ENCODE measurements around the gene SLC2A11.

The SLC2A11 gene

GRCh38 chr22:23908587-23909205, 51.0 kb downstream of the SLC2A11 start:
- Histone ChIP-seq H3K4me3 (ENCODE audit: low read depth in 1 of 2, low read length in 1 of 2) (no peak overlapping the region), H3K4me1 (ENCODE audit: control insufficient read depth in 1 of 2, insufficient read depth in 1 of 2, low read depth in 1 of 2, low read length in 1 of 2) (peaks cover 8 to 11% of the 10 kb centered on the region in 2 experiments), H3K27me3 (no peaks in the 10 kb centered on the region), H3K27ac (no peak overlapping the region), H3K36me3 (no peaks in the 10 kb centered on the region), H3K9me3 (no peaks in the 10 kb centered on the region)
- no peak for TF ChIP-seq CTCF (IDR thresholded peaks at IDR 0.05)

GRCh38 chr22:23909296-23909898, 51.7 kb downstream of the SLC2A11 start:
- Histone ChIP-seq H3K4me1 (ENCODE audit: control insufficient read depth in 1 of 2, insufficient read depth in 1 of 2, low read depth in 1 of 2, low read length in 1 of 2) (peaks cover 13 to 16% of the 10 kb centered on the region in 2 experiments), H3K36me3 (no peaks in the 10 kb centered on the region), H3K9me3 (no peaks in the 10 kb centered on the region), H3K27ac (no peak overlapping the region), H3K4me3 (ENCODE audit: low read depth in 1 of 2, low read length in 1 of 2) (no peak overlapping the region), H3K27me3 (no peaks in the 10 kb centered on the region)
- TF ChIP-seq CTCF (IDR thresholded peaks at IDR 0.05) = no peak

GRCh38 chr22:23910496-23911190, 53.0 kb downstream of the SLC2A11 start:
- Histone ChIP-seq H3K27ac (no peak overlapping the region), H3K36me3 (no peaks in the 10 kb centered on the region), H3K27me3 (no peaks in the 10 kb centered on the region), H3K4me3 (ENCODE audit: low read depth in 1 of 2, low read length in 1 of 2) (no peak overlapping the region), H3K9me3 (no peaks in the 10 kb centered on the region), H3K4me1 (ENCODE audit: control insufficient read depth in 1 of 2, insufficient read depth in 1 of 2, low read depth in 1 of 2, low read length in 1 of 2) (peaks cover 14 to 17% of the 10 kb centered on the region in 2 experiments)
- TF ChIP-seq CTCF (IDR thresholded peaks at IDR 0.05) = no peak

GRCh38 chr22:23911318-23911980, 53.8 kb downstream of the SLC2A11 start:
- H3K4me3 ChIP-seq (ENCODE audit: low read depth in 1 of 2, low read length in 1 of 2) = no peak overlapping the region
- H3K27ac ChIP-seq = no peak overlapping the region
- peaks cover 14 to 17% of the 10 kb centered on the region in 2 experiments for H3K4me1 ChIP-seq (ENCODE audit: control insufficient read depth in 1 of 2, insufficient read depth in 1 of 2, low read depth in 1 of 2, low read length in 1 of 2)
- H3K36me3 ChIP-seq = no peaks in the 10 kb centered on the region
- no peaks in the 10 kb centered on the region for H3K27me3 ChIP-seq
- TF ChIP-seq CTCF (IDR thresholded peaks at IDR 0.05) = no peak
- H3K9me3 ChIP-seq = no peaks in the 10 kb centered on the region

GRCh38 chr22:23912293-23912903, 54.7 kb downstream of the SLC2A11 start:
- Histone ChIP-seq H3K4me3 (ENCODE audit: low read depth in 1 of 2, low read length in 1 of 2) (no peak overlapping the region), H3K4me1 (ENCODE audit: control insufficient read depth in 1 of 2, insufficient read depth in 1 of 2, low read depth in 1 of 2, low read length in 1 of 2) (peaks cover 14 to 17% of the 10 kb centered on the region in 2 experiments), H3K27ac (no peak overlapping the region), H3K9me3 (no peaks in the 10 kb centered on the region), H3K36me3 (no peaks in the 10 kb centered on the region), H3K27me3 (no peaks in the 10 kb centered on the region)
- no peak for TF ChIP-seq CTCF (IDR thresholded peaks at IDR 0.05)
